ENCODE measurements around the gene ZMIZ1.
"Not testable (repeated sequence)": the region's sequence is repeated elsewhere in the genome, so short reads cannot be mapped to it uniquely, and the experiment has no call there.

The ZMIZ1 gene

DNA sequence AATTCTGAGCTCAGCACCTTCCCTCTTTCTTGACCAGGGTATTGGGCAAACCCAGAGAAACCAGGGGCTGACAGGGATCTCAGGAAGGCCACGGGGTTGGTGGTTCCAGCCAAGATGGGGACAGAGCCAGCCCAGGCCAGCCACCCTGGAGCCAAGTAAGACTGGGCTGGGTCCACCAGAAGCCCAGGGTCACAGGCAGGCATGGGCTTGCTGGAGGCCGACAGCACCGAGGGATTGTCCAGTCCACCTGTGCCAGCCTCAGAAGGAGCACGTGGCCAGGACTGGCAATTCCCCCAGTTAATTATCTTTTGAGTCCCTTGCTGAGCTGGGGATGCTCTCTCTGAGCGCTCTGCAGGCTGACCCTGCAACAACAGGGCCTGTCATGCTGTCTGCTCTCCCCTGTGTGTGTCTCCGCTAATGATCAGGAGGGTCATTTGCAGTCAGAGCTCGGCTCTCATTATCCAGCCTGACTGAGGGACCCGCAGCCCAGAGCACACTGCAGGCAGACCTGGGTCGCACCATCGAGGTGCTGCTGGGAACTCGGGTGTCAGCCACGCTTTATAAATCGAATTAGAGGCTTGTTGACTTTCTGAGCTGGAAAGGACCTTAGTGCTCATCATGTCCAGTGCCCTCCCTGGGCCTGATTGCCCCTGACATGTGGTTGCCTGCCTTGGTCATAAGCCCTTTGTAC, 209.0 kb downstream of the ZMIZ1 start:
- no peak for DNase-seq (ENCODE audit: low read depth in 2 of 3, low spot score in 2 of 3)

DNA sequence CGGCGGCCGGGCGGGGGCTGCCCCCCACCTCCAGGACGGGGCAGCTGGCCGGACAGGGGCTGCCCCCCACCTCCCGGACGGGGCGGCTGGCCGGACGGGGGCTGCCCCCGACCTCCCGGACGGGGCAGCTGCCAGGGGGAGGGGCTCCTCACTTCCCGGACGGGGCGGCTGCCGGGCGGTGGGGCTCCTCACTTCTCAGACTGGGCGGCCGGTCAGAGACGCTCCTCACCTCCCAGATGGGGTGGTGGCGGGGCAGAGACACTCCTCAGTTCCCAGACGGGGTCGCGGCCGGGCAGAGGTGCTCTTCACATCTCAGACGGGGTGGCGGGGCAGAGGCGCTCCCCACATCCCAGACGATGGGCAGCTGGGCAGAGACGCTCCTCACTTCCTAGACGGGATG, 210.3 kb downstream of the ZMIZ1 start:
- not testable (repeated sequence) for DNase-seq (ENCODE audit: low read depth in 2 of 3, low spot score in 2 of 3)

DNA sequence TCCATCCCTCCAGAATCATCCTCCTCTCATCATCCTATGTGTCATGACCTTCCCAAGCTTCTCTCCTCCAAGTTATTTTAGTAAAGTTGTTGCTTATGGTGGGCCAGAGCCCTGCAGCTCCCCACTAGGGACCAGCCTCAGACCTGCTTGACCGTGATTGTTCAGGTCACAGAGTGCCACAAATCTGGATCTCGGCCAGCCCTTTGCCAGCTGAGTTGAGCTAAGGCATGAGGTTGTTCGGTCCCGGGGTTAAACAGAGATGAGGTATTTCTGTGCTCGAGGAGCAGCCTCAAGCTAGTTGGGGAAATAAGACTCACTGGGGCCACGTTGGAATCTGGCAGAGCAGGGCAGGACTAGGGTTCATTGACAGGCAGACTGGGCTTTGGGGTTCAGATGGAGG, 212.2 kb downstream of the ZMIZ1 start:
- DNase-seq (ENCODE audit: low read depth in 2 of 3, low spot score in 2 of 3) = no peak

- no peak for DNase-seq (ENCODE audit: low read depth in 2 of 3, low spot score in 2 of 3)
Measured at GRCh38 chr10:79282388-79282787, 213.6 kb downstream of the ZMIZ1 start.

DNA sequence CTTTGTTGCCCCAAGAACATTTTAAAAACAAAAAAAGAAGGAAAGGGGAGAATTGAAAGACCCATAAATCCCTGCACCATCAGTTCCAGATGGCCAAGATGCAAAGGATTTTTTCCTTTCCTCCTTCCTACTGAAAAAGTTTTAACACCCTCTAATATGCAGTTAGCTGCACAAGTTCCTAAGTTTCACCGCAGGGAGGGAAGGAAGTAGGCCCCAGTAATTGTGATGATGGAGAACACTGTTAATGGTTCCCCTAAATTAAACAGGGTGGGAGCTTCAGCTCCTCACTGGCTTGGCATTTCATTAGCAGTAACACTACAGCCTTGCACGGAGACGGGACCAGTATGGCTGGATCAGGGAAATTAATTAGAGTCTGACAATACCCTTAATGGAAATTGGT, 214.8 kb downstream of the ZMIZ1 start:
- no peak for DNase-seq (ENCODE audit: low read depth in 2 of 3, low spot score in 2 of 3)

GRCh38 chr10:79284158-79284871, 215.5 kb downstream of the ZMIZ1 start:
- no peak for DNase-seq (ENCODE audit: low read depth in 2 of 3, low spot score in 2 of 3)

GRCh38 chr10:79285315-79286197, 216.8 kb downstream of the ZMIZ1 start:
- peak in 2 of 3 experiments; percentile 18 to 24 for DNase-seq (ENCODE audit: low read depth in 2 of 3, low spot score in 2 of 3)

DNA sequence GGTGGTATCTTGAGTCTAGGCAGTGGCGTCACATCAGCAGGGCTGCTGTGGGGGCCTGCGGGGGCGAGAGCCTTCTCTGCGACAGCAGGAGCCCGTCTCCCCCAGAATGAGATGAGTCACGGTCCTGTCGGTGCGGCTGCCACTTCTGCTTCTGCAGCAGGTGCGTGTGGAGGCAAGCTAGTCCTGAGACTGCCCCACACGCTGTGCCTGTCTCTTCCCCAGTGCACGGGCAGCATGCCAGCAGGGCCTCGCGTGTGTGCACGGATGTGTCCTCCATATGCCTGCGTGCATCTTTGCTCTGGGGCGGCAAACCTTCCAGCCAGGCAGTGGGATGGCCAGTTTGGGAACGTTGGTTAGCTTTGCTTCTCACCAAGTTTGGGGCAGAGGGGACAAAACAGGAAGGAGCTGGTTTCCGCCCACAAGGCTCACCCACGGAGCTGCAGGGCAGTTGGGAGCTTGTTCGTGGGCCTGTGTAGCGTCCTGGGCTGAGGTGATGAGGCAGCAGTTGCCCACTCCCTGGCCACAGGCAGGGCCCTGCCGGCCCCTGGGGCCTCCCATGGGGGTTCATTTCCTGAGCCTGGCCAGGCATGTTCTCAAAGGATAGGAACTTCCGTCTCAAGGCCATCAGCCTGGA, 217.7 kb downstream of the ZMIZ1 start:
- peak; percentile 61 to 76 (median 69) for DNase-seq (ENCODE audit: low read depth in 2 of 3, low spot score in 2 of 3)

GRCh38 chr10:79287973-79288723, 219.4 kb downstream of the ZMIZ1 start:
- DNase-seq (ENCODE audit: low read depth in 2 of 3, low spot score in 2 of 3) = no peak

- no peak for DNase-seq (ENCODE audit: low read depth in 2 of 3, low spot score in 2 of 3)
Measured at GRCh38 chr10:79289801-79290200, 221.0 kb downstream of the ZMIZ1 start.

DNA sequence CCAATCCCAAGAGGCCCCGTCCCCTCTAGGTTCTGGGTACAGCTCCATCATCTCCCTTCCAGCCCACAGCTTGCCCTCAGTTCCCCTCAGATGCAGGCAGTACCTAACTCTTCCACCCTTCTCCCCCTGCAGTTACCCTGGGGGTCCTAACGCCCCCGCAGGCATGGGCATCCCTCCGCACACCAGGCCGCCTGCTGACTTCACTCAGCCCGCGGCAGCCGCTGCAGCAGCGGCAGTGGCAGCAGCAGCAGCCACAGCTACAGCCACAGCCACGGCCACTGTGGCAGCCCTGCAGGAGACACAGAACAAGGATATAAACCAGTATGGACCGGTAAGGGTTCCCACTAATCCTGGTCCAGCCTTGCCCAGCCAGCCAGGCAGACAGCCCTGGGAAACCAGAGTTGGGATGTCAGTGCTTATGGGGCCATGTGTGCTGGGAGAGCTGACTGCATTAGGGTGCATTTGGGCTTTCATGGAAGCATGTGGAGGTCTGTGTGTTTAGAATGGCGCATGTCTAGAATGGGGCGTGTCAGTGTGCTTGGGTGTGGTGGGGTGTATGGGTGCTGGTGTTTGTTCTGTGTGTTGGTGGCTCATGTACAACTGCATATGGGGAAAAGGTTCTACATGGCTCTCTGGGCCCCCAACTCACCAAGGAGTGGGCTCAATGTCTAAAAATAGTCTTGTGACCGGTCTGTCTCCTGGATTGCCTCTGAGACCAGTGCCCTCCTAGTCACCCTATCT, 223.4 kb downstream of the ZMIZ1 start:
- DNase-seq (ENCODE audit: low read depth in 2 of 3, low spot score in 2 of 3) = no peak

GRCh38 chr10:79292891-79293746, 224.4 kb downstream of the ZMIZ1 start:
- DNase-seq (ENCODE audit: low read depth in 2 of 3, low spot score in 2 of 3) = no peak

GRCh38 chr10:79293841-79294581, 225.2 kb downstream of the ZMIZ1 start:
- DNase-seq (ENCODE audit: low read depth in 2 of 3, low spot score in 2 of 3) = no peak

GRCh38 chr10:79295563-79295962, 226.8 kb downstream of the ZMIZ1 start:
- no peak for DNase-seq (ENCODE audit: low read depth in 2 of 3, low spot score in 2 of 3)

DNA sequence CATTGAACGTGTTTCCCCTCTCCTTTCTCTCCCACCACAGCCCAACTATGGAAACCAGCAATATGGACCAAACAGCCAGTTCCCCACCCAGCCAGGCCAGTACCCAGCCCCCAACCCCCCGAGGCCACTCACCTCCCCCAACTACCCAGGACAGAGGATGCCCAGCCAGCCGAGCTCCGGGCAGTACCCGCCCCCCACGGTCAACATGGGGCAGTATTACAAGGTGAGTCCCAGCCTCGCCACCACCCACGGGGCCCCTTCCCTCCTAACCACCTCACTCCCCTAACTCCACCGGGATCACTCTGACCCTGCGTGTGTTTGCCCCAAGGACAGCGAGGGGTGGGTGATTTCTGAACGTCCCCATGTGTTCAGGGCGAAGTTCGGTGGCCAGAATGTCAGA, 227.7 kb downstream of the ZMIZ1 start:
- no peak for DNase-seq (ENCODE audit: low read depth in 2 of 3, low spot score in 2 of 3)

- DNase-seq (ENCODE audit: low read depth in 2 of 3, low spot score in 2 of 3) = peak in 1 of 3 experiments; percentile 31
Measured at GRCh38 chr10:79298403-79299244, 229.9 kb downstream of the ZMIZ1 start.
